BLaER1 (cell line): ENCODE results near the gene GPRC5C.

Source experiments
- H3K27ac ChIP-seq: shearing (Covaris generic); formaldehyde crosslinking; 2 replicates; pipeline ENCODE4 v1.8.1; 2022
- H3K27me3 ChIP-seq: shearing (Covaris generic); formaldehyde crosslinking; 2 replicates; pipeline ENCODE4 v1.8.1; 2022
- H3K36me3 ChIP-seq: shearing (Covaris generic); formaldehyde crosslinking; 2 replicates; pipeline ENCODE4 v1.8.1; 2022
- H3K4me1 ChIP-seq: shearing (Covaris generic); formaldehyde crosslinking; 2 replicates; pipeline ENCODE4 v1.8.1; 2022
- H3K4me2 ChIP-seq: shearing (Covaris generic); formaldehyde crosslinking; 2 replicates; pipeline ENCODE4 v1.8.1; 2022
- H3K4me3 ChIP-seq: shearing (Covaris generic); formaldehyde crosslinking; 2 replicates; pipeline ENCODE4 v1.8.1; 2022
- H3K9ac ChIP-seq: shearing (Covaris generic); formaldehyde crosslinking; 2 replicates; pipeline ENCODE4 v1.8.1; 2022
- H3K9me3 ChIP-seq: shearing (Covaris generic); formaldehyde crosslinking; 2 replicates; pipeline ENCODE4 v1.8.1; 2022
- H4K20me1 ChIP-seq: shearing (Covaris generic); formaldehyde crosslinking; 2 replicates; pipeline ENCODE4 v1.8.1; 2022
- Cebpa-rat ChIP-seq: shearing (Covaris generic); IDR thresholded peaks from 2 replicates; pipeline ENCODE4 v1.8.1; 2022

GPRC5C gene

DNA sequence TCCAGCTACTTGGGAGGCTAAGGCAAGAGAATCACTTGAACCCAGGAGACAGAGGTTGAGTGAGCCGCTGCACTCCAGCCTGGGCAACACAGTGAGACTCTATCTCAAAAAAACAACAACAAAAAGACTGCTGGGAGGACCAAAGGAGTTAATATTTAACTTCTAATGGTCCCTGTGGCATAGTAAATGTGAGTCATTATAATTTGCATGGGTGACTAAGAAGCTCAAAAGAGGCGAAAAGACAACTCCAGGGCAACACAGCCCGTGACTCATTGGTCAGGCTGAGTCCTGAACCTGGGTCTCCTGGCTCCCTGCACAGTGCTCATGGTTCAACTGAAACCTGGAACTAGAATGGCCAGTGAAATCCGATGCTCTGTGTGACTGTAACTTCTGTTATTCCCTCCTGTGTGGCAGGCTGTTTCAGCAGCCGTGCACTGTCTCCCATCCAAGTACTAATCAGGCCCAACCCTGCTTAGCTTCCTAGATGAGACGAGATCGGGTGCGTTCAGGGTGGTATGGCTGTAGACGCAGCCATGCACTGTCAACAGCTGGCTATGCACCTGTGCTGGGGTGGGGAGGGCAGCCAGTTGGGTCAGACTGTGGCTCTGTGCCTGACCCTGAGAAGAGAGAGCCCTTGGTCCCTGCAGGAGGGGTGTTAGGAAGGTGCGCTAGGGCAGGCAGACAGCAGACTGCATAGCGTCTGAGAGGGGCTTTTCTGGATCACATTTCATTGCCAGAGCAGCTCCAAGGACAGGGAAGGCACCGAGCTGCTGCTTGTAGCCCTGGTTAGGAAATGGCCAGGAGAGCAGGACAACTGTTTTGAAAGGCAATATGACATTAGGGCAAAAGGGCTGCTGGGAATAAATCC is 14.5 kb upstream of the GPRC5C start:
- Histone ChIP-seq H3K4me2 (peak overlapping the region; percentile 81), H3K9ac (no peak overlapping the region), H4K20me1 (no peaks in the 10 kb centered on the region), H3K4me3 (no peak overlapping the region), H3K27me3 (no peaks in the 10 kb centered on the region), H3K4me1 (peaks cover 54% of the 10 kb centered on the region), H3K36me3 (no peaks in the 10 kb centered on the region), H3K9me3 (no peaks in the 10 kb centered on the region), H3K27ac (no peak overlapping the region)
- no peak for TF ChIP-seq Cebpa-rat

DNA sequence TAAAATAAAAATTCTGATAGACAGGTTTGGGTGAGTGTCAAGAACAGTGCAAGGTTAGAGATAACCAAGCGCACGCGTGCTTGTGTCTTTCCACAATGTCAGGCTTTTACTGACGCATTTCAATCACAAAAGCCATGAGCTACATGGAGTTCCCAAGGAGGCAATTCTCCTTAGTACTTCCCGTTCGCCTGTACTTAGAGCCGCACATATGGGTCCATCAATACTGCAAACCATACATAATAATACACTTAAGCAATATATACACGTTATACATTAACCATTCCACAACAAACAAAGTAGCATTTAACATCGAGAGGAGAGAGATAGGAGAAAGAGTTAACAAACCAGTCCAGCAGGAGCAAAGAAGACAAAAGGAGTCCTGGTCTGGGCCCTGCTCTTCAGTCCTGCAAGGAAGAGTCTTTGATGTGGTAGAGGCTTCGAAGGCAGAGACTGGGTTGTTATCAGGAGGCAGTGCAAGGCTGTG is 11.9 kb upstream of the GPRC5C start:
- Histone ChIP-seq H4K20me1 (no peaks in the 10 kb centered on the region), H3K4me3 (no peak overlapping the region), H3K4me2 (peak overlapping the region; percentile 81; the same call in 1 of the 2 replicates), H3K27ac (no peak overlapping the region), H3K9ac (no peak overlapping the region), H3K4me1 (peaks cover 47% of the 10 kb centered on the region), H3K27me3 (no peaks in the 10 kb centered on the region), H3K9me3 (peaks cover 6% of the 10 kb centered on the region; the same call in 1 of the 2 replicates), H3K36me3 (no peaks in the 10 kb centered on the region)
- TF ChIP-seq Cebpa-rat, result no peak

DNA sequence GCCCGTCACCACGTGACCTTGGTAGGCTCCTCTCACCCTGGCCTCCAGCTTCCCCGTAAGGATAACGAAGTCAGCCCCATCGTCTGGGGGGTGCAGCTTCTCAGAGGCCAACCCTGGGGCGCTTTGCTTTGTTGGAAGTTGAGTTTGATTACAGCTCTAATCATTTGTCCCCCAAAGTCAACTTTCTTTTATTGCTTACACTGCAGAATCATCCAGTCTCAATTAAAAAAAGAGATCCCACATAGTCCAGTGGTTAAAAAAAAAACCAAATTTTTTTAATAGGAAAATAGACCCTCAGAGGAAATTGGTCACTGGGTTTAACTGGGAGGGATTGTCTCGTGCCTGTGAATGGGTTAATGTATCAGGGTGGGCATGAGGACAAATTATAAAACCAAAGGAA is 7.8 kb upstream of the GPRC5C start:
- no peak overlapping the region for H3K4me3 ChIP-seq
- no peaks in the 10 kb centered on the region for H3K27me3 ChIP-seq
- no peaks in the 10 kb centered on the region for H4K20me1 ChIP-seq
- H3K9ac ChIP-seq, result no peak overlapping the region
- H3K36me3 ChIP-seq, result no peaks in the 10 kb centered on the region
- no peak overlapping the region for H3K4me2 ChIP-seq
- no peak overlapping the region for H3K27ac ChIP-seq
- no peak for TF ChIP-seq Cebpa-rat
- H3K4me1 ChIP-seq, result peaks cover 49% of the 10 kb centered on the region
- peaks cover 6% of the 10 kb centered on the region; the same call in 1 of the 2 replicates for H3K9me3 ChIP-seq

- H3K9ac ChIP-seq, result no peak overlapping the region
- peaks cover 48% of the 10 kb centered on the region for H3K4me1 ChIP-seq
- H3K4me2 ChIP-seq, result no peak overlapping the region
- H3K27me3 ChIP-seq, result no peaks in the 10 kb centered on the region
- H3K9me3 ChIP-seq, result peaks cover 6% of the 10 kb centered on the region; the same call in 1 of the 2 replicates
- TF ChIP-seq Cebpa-rat, result no peak
- no peaks in the 10 kb centered on the region for H3K36me3 ChIP-seq
- H3K27ac ChIP-seq, result no peak overlapping the region
- H4K20me1 ChIP-seq, result no peaks in the 10 kb centered on the region
- no peak overlapping the region for H3K4me3 ChIP-seq
Observed at GRCh38 chr17:74424657-74425056, 7.2 kb upstream of the GPRC5C start.

DNA sequence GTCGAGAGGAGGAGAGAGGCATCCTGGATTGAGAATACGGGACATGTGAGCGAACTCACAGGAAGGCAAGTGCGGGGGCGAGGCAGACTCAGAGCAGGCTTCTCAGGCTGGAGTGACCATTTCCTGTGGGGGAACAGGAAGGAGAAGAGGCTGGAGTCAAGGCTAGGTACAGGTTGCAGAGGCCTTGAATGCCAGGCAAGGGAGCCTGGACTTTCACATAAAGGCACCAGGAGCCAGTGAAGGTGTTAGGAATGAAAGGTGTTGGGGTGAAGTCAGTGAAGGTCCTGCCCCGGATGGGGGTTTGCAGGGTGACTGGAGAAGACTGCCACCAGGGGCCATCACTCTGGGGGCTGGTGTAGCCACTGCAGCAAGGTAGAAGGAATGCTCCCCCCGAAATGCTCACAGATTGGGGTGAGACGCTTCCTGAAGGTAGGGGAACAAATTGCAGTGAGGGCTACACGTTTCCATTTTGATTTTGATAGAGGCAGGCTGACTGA is 5.3 kb upstream of the GPRC5C start:
- Histone ChIP-seq H3K9ac (0 out of 2 replicates have a peak overlapping the region, but pooled peaks have one; percentile 24), H3K4me3 (no peak overlapping the region), H4K20me1 (peaks cover 6% of the 10 kb centered on the region; the same call in 1 of the 2 replicates), H3K9me3 (peaks cover 6% of the 10 kb centered on the region; the same call in 1 of the 2 replicates), H3K27me3 (peaks cover 3% of the 10 kb centered on the region), H3K4me1 (peaks cover 55% of the 10 kb centered on the region), H3K27ac (no peak overlapping the region), H3K4me2 (peak overlapping the region; percentile 78), H3K36me3 (no peaks in the 10 kb centered on the region)
- no peak for TF ChIP-seq Cebpa-rat

GRCh38 chr17:74427048-74427762 is 4.7 kb upstream of the GPRC5C start:
- peaks cover 9% of the 10 kb centered on the region for H3K27me3 ChIP-seq
- TF ChIP-seq Cebpa-rat, result no peak
- peaks cover 6% of the 10 kb centered on the region; the same call in 1 of the 2 replicates for H4K20me1 ChIP-seq
- peak overlapping the region; percentile 78 for H3K4me2 ChIP-seq
- H3K4me3 ChIP-seq, result no peak overlapping the region
- peaks cover 61% of the 10 kb centered on the region for H3K4me1 ChIP-seq
- H3K9ac ChIP-seq, result peak overlapping the region; percentile 24; the same call in 1 of the 2 replicates
- peaks cover 6% of the 10 kb centered on the region; the same call in 1 of the 2 replicates for H3K9me3 ChIP-seq
- no peak overlapping the region for H3K27ac ChIP-seq
- H3K36me3 ChIP-seq, result no peaks in the 10 kb centered on the region

GRCh38 chr17:74427763-74428153 is 4.1 kb upstream of the GPRC5C start:
- Histone ChIP-seq H4K20me1 (peaks cover 6% of the 10 kb centered on the region; the same call in 1 of the 2 replicates), H3K4me1 (peaks cover 65% of the 10 kb centered on the region), H3K4me3 (no peak overlapping the region), H3K9ac (no peak overlapping the region), H3K9me3 (peaks cover 2% of the 10 kb centered on the region; the same call in 1 of the 2 replicates), H3K27ac (no peak overlapping the region), H3K27me3 (peaks cover 15% of the 10 kb centered on the region), H3K4me2 (peak overlapping the region; percentile 78), H3K36me3 (no peaks in the 10 kb centered on the region)
- no peak for TF ChIP-seq Cebpa-rat

GRCh38 chr17:74429604-74430384 is 2.1 kb upstream of the GPRC5C start:
- Histone ChIP-seq H3K4me1 (peaks cover 75% of the 10 kb centered on the region), H4K20me1 (peaks cover 6% of the 10 kb centered on the region; the same call in 1 of the 2 replicates), H3K4me3 (peak overlapping the region; percentile 67; the same call in 1 of the 2 replicates), H3K9me3 (no peaks in the 10 kb centered on the region), H3K4me2 (peak overlapping the region; percentile 100), H3K27ac (peak overlapping the region; percentile 59; the same call in 1 of the 2 replicates), H3K36me3 (no peaks in the 10 kb centered on the region), H3K27me3 (peaks cover 35% of the 10 kb centered on the region), H3K9ac (no peak overlapping the region)
- no peak for TF ChIP-seq Cebpa-rat

DNA sequence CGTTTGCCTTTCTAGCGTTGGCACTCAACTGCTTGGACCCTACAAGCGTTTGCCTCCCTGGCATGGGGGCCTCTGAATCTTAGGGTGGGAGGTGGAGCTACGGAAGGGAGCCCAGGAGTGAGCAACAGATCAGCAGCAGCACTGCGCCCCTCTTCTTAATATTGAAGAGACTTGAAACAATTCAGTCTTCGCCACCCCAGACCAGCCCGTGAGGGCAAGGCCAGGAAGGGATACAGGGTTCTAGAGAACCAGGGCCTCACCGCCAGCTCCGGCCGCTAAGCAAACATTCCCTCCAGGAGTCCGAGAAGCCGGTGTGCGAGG is 1.5 kb upstream of the GPRC5C start:
- Histone ChIP-seq H3K9ac (peak overlapping the region; percentile 67; the same call in 1 of the 2 replicates), H3K4me3 (peak overlapping the region; percentile 67), H3K9me3 (no peaks in the 10 kb centered on the region), H3K4me2 (peak overlapping the region; percentile 100), H3K27me3 (peaks cover 41% of the 10 kb centered on the region), H3K4me1 (peaks cover 75% of the 10 kb centered on the region), H3K36me3 (no peaks in the 10 kb centered on the region), H3K27ac (peak overlapping the region; percentile 59; the same call in 1 of the 2 replicates), H4K20me1 (peaks cover 6% of the 10 kb centered on the region; the same call in 1 of the 2 replicates)
- no peak for TF ChIP-seq Cebpa-rat
